ENCODE data around the gene C1orf167.

The C1orf167 gene

GRCh38 chr1:11764519-11764918, 2.5 kb downstream of the C1orf167 start:
- DNase-seq (ENCODE audit: low read depth in 3 of 3): no peak

DNA sequence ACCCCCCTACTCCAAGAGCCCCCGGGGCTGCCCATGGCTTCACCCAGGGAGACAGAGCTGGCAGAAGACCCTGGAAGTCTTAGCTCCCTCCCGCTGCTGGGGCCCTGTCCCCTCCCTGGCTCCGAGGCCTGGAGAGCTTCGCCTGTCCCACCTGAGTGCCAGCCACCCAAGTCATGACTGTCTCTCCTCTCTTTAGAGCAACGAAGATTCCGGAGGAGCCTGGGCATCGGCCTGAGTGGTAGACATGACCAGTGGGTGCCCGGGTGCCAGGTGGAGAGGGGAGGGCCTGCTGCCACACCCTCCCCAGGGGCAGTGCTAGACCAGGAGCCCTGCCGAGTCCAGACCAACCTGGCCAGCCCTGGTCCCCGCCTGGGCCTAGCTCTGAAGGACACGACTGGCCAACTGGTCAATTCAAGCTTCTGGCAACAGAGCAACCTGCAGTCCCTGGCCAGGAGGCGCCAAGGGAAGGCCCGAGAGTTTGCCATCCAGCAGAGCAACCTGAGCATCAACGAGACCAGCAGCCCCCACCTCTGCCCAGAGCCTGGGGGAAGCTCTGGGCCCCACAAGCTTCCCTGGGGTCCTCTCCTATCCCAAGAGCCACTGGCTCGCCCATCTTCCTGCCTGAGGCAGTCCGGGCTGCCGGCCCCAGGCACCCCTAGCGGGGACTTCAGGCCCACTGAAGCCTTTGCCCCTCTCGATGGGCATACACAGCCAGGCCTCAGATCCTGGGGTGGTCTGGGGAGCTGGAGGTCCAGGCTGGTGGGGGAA, 3.9 kb downstream of the C1orf167 start:
- no peak for DNase-seq (ENCODE audit: low read depth in 3 of 3)

DNA sequence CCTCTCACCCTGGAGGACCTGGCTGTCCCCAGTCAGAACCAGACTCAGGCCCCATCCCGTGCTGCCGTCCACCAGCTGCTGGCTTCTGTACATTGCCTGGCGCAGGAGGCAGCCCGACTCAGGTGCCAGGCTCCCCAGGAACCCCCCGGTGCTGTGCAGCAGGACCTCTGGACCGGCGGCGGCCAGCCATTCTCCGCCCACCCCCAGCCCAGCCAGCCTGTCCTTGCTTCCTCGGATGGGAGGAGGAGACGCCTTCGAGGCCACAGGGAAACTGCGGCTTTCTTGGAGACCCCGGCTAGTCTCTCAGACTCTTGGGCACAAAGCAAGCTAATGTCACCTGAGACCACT, 4.4 kb downstream of the C1orf167 start:
- no peak for DNase-seq (ENCODE audit: low read depth in 3 of 3)

GRCh38 chr1:11767922-11768704, 6.1 kb downstream of the C1orf167 start:
- DNase-seq (ENCODE audit: low read depth in 3 of 3): no peak

DNA sequence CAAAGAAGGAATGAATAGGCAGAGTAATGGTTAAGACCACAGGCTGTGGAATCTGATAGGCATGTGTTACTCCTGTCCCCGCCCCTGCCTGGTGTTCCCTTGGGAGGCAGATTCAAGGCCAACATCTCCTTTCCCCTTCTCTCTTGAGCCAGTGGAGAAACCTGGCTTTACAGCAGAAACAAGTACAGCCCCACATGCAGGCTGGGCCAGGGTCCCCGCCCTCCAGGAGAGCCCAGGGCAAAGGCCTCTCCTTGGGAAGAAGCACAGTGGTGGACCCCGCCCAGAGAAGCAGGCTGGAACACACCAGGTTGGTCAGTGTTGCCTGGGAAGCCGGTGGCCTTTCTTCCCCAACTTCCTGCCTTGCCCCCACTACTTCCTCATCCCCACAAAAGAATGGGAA, 6.8 kb downstream of the C1orf167 start:
- DNase-seq (ENCODE audit: low read depth in 3 of 3): no peak

DNA sequence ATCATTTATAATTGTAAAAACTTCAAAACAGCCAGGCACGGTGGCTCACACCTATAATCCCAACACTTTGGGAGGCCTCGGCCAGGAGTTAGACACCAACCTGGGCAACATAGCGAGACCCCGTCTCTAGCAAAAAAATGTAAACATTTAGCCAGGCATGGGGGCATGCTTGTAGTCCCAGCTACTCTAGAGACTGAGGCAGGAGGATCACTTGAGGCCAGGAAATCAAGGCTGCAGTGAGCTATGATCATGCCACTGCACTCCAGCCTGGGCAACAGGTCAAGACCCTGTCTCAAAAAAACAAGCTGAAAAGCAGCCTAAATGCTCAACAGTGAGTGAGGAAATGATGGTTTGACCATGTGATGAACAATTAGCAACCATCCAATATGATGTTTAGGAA, 7.3 kb downstream of the C1orf167 start:
- DNase-seq (ENCODE audit: low read depth in 3 of 3): no peak

DNA sequence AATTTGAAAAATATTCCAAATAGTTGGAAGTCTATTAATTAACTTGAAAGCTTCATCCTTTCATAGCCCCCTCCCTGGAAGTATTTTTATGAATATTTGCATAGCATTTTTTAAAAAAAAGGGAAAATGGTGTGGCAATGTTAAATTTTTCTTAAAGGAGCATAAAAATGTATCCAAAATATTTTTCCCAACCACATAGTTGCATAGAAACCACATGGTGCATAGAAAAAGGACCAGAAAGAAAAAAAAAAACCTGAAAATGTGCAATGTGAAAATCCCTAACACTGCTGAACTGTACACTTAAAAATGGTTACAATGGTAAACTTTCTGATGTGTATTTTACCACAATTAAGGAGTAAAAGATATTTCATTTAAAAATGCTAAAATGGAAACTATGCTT, 8.0 kb downstream of the C1orf167 start:
- no peak for DNase-seq (ENCODE audit: low read depth in 3 of 3)

- DNase-seq (ENCODE audit: low read depth in 3 of 3): no peak
These were observed 9.6 kb downstream of the C1orf167 start for GRCh38 chr1:11771481-11772043.

GRCh38 chr1:11772458-11772857, 10.5 kb downstream of the C1orf167 start:
- DNase-seq (ENCODE audit: low read depth in 3 of 3): no peak

GRCh38 chr1:11774753-11775152, 12.8 kb downstream of the C1orf167 start:
- DNase-seq (ENCODE audit: low read depth in 3 of 3): no peak

GRCh38 chr1:11777658-11778322, 15.8 kb downstream of the C1orf167 start:
- DNase-seq (ENCODE audit: low read depth in 3 of 3): no peak

DNA sequence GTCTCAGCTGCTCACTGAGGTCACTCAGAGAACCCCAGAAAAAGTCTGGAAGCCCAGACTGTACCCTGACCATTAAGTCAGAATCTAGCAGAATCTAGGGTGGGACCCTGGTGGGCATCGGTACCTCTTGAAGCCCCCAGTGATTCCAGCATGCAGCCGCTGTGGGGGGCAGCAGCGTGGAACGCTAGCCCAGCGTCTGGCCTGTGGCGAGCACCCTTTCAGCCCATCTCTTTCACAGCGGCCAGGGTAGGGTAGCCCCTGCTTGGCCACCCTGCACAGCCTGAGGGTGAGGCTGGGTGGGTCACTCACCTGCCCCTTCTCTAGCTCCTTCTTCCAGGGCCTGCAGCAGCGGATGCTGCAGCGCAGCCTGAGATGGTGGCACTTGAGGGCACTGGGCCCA, 16.3 kb downstream of the C1orf167 start:
- DNase-seq (ENCODE audit: low read depth in 3 of 3): no peak

DNA sequence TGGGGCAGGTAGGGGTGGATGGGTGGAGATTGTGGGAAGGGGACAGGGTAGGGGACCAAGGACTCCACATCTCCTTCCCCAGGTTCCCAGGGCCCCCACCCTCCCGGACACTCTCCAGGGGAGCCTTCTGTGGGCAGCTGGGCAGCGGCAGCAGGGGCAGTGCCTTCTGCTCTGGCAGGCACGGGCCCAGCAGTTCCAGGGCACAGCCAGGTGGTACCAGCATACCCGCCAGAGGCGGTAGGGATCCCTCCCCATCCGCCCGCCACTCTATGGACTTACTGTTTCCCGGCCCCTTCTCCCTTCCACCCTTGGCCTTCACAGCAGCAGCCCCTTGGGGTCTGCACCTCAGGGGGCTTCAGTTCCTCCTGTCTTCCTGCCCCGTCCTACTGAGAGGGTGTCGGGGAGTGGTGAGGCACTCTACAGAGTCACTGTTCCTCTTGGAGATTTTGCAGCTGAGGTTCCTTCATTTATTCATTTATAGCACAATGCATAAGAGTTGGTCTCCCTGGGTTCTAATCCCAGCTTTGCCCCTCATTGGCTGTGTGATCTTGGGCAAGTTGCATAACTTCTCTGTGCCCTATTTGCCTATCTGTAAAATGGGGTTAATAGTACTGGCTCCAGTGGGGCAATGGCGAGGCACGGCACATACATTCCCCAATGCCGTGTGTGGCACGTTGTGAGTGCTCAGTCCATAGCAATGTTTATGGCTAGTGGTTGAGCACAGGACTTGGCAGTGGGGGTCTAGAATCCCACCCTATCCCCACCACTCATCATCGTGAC, 17.0 kb downstream of the C1orf167 start:
- DNase-seq (ENCODE audit: low read depth in 3 of 3): no peak

DNA sequence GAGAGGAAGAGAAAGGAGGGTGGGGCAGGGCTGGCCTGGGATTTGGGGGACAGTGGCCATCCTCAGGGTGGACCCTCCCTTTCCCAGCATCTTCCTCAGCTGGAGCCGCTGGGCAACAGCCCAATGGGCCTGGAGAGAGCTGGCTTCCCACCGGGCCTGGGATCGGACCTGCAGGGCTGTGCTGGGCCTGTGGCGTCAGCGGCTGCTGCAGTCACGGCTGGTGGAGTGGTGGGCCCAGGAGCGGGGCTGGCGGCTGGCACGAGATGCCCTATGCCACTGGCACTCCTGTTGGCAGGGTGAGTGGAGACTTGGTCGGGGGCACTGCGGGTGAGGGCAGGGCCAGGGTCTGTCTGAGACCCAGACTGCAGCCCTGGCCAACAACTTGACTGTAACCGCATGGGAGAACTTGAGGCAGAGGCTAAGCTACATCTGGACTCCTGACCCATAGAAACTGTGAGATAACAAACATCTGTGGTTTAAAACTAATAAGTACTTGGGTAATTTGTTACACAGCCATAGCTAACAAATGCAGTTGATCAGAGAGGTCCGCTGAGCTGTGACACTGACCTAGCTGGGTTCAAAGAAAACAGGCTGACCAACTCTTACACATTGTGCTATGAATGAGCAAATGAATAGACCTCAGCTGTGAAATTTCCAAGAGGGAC, 17.9 kb downstream of the C1orf167 start:
- no peak for DNase-seq (ENCODE audit: low read depth in 3 of 3)

DNA sequence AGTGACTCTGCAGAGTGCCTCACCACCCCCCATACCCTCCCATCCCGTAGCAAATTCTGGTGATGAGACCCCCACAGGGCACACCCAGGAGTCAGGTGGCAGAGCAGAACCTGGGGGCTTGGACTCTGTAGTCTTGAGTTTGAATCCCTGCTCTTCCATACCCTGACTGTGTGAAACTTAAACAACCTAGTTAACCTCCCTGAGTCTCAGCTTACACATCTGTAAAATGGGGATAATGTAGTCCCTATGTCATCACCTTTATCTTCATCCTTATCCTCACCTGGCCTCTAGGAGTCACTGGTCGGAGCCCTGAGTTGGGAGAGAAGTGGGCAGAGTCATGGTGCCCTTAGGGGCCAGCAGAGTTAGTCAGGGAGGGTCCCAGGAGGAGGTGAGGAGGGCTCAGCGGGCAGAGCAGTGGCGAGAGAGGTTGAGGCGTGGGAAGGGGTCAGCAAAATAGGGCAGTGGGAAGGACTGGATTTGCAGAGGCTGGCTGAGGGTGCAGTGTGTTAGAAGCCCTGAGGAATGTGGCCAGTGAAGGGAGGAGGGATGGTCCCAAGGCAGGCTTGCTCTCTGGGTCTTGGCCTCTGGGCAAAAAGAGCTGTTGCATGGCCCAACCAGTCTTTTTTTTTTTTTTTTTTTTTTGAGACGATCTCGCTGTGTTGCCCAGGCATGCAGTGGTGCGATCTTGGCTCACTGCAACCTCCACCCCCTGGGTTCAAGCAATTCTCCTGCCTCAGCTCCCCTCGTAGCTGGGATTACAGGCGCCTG, 18.6 kb downstream of the C1orf167 start:
- no peak for DNase-seq (ENCODE audit: low read depth in 3 of 3)

DNA sequence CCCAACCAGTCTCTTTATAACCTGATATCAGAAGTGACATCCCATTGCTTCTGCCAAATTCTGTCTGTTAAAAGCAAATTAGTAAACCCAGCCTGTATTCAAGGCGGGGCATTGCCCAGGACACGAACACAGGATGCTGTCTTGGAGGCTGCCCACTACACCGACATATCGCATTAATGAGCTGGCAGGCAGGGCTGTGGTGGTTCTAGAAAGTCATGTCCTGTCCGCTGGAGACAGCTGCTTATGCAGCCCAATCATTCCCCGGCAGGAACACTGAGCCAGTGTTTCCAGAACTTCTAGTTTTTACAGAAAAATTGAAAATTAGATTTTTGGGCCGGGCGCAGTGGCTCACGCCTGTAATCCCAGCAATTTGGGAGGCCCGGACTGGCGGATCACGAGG, 19.3 kb downstream of the C1orf167 start:
- DNase-seq (ENCODE audit: low read depth in 3 of 3): no peak

DNA sequence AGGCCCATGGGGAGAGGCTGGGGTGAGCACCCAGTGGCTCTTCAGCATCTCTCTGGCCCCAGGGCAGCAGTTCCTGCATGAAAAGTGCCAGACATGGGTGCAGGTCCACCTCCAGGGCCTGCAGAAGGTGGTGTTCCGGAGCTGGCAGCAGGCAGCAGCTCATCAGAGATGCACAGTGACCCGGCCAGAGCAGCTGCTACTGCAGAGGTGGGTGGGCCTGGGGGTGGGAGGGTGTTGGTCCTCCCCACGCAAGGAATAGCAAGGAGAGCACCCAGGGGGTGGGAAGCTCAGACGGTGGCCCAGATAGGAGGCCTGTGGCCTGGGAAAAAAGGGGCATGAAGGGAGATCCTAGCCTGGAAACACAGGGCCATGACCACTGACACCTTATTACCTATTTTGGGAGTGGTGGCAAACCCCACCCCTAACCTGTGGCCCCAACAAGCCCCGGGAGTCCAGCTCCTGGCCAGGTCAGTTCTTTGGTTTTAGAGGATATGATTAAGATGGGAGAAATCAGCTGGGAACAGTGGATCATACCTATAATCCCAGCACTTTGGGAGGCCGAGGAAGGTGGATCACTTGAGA, 20.2 kb downstream of the C1orf167 start:
- DNase-seq (ENCODE audit: low read depth in 3 of 3): no peak

- DNase-seq (ENCODE audit: low read depth in 3 of 3): no peak
These were observed 21.6 kb downstream of the C1orf167 start for GRCh38 chr1:11783556-11783955.

DNA sequence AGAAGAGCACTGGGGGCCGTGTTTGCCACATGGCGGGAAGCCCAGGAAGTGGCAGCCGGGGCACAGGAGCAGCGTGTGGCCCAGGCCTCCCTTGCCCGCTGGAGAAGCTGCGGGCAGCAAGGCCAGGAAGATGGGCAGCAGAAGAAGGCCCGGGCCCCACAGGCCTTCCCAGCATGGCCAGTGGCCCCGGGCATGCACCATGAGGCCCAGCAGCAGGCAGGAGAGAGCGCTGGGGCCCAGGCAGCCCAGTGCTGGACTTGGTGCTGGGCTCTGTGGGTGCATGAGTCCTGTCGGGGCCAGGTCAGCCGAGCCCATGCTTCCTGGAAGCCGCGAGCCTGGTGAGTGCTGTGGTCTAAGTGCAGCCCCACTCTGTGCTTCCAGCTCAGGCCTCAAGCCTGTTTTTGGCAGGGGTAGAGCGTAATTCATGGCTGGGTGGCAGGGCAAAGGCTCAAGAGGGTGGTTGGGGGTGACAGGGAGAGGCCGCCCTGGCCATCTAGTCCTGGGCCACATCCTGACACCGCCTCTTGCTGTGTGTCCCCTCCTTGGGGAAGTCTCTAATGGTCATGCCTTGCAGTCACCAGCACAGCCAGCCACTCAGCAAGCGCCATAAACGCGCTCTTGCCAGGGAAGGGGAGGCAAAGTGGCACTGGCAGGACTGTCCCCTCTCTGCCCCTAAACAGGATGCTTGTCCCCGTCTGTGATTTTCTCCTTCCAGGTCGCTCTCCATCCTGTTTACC, 22.4 kb downstream of the C1orf167 start:
- DNase-seq (ENCODE audit: low read depth in 3 of 3): no peak
